H1 (cell line): Measurements from ENCODE around the gene FAAH. TPM values are rescaled to one million over a fixed set of nuclear protein-coding genes. Genes with fewer than 3 reads are reported as not detected.

ENCODE experiments used
- CTCF ChIA-PET: fragments of 300-600 bp; sonication (Branson Sonifier 250); formaldehyde crosslinking; loops from one replicate; lab custom pipeline; 2021; ENCODE audit not compliant: partially characterized antibody; lab: Charles Lee
- POLR2A ChIA-PET: fragments of 300-600 bp; sonication (Branson Sonifier 250); formaldehyde crosslinking; loops from one replicate; lab custom pipeline; 2021; ENCODE audit warnings: inconsistent platforms; ENCODE audit not compliant: partially characterized antibody; lab: Charles Lee
- DNase-seq, 2 experiments: peaks; one replicate each; pipeline versions ENCODE4 v3.0.0 to v3.0.0-alpha.2; 2010 to 2022; ENCODE audit warnings: low spot score in 2 of 2, low read depth in 1 of 2, mixed read lengths in 1 of 2
- FAIRE-seq: peaks from 2 replicates; lab custom pipeline; 2011; peaks lifted over from hg19 to GRCh38; lab: Jason Lieb, UNC
- H2AFZ ChIP-seq: 2 replicates; pipeline ENCODE4 v1.8.1; 2012; ENCODE audit warnings: low read length, inconsistent platforms
- H2AK5ac ChIP-seq: 2 replicates; pipeline ENCODE4 v1.6.1; 2013; ENCODE audit warnings: low read depth, low read length
- H2BK120ac ChIP-seq: replicated peaks from 2 replicates; pipeline ENCODE3; 2013; ENCODE audit warnings: low read depth, low read length, inconsistent platforms
- H2BK12ac ChIP-seq: 2 replicates; pipeline ENCODE4 v1.6.1; 2013; ENCODE audit warnings: low read depth, low read length
- H2BK15ac ChIP-seq: 2 replicates; pipeline ENCODE4 v1.6.1; 2013; ENCODE audit warnings: low read length
- H2BK20ac ChIP-seq: 2 replicates; pipeline ENCODE4 v1.6.1; 2013; ENCODE audit warnings: low read length
- H2BK5ac ChIP-seq: 2 replicates; pipeline ENCODE4 v1.6.1; 2013; ENCODE audit warnings: low read depth, low read length
- H3K14ac ChIP-seq: 2 replicates; pipeline ENCODE4 v1.6.1; 2013; ENCODE audit warnings: inconsistent platforms; ENCODE audit not compliant: insufficient read length
- H3K18ac ChIP-seq: 2 replicates; pipeline ENCODE4 v1.6.1; 2013; ENCODE audit warnings: low read length; ENCODE audit errors: extremely low read depth
- H3K23ac ChIP-seq: 2 replicates; pipeline ENCODE4 v1.6.1; 2013; ENCODE audit warnings: inconsistent platforms; ENCODE audit not compliant: insufficient read length
- H3K23me2 ChIP-seq: 2 replicates; pipeline ENCODE4 v1.6.1; 2013; ENCODE audit warnings: low read depth, low read length
- H3K27ac ChIP-seq: 2 replicates; pipeline ENCODE4 v1.6.1; 2011; ENCODE audit warnings: low read depth, low read length, inconsistent platforms
- H3K27me3 ChIP-seq, 4 experiments: replicated peaks in 1 of 4; 1 replicate in 1 of 4; 2 replicates in 3 of 4; pipeline versions ENCODE4 v1.6.1 to v1.8.1; 2011 to 2013; ENCODE audit warnings: low read length in 3 of 4, mild to moderate bottlenecking in 3 of 4, inconsistent platforms in 2 of 4, mixed read lengths in 2 of 4, moderate library complexity in 1 of 4; ENCODE audit not compliant: control insufficient read depth in 3 of 4, insufficient read depth in 3 of 4; ENCODE audit errors: extremely low read depth in 1 of 4
- H3K36me3 ChIP-seq, 4 experiments: 2 replicates each; pipeline versions ENCODE4 v1.6.1 to v1.8.1; 2011 to 2013; ENCODE audit warnings: mild to moderate bottlenecking in 4 of 4, low read length in 3 of 4, moderate library complexity in 2 of 4, control low read depth in 1 of 4, inconsistent platforms in 1 of 4; ENCODE audit not compliant: insufficient read depth in 4 of 4, control insufficient read depth in 2 of 4
- H3K4ac ChIP-seq: replicated peaks from 2 replicates; pipeline ENCODE3; 2013; ENCODE audit warnings: low read length, low read depth, mixed read lengths, inconsistent platforms; ENCODE audit not compliant: insufficient read length
- H3K4me1 ChIP-seq, 4 experiments: replicated peaks in 1 of 4; 1 replicate in 1 of 4; 2 replicates in 3 of 4; pipeline versions ENCODE4 v1.6.1 to v1.8.1; 2011 to 2013; ENCODE audit warnings: low read length in 3 of 4, inconsistent platforms in 2 of 4, mixed read lengths in 1 of 4; ENCODE audit not compliant: insufficient read depth in 4 of 4, control insufficient read depth in 3 of 4
- H3K4me2 ChIP-seq, 2 experiments: 2 replicates each; pipeline versions ENCODE4 v1.6.1 to v1.8.1; 2011 to 2013; ENCODE audit warnings: low read depth in 2 of 2, low read length in 2 of 2, control low read depth in 1 of 2, inconsistent platforms in 1 of 2, mild to moderate bottlenecking in 1 of 2; ENCODE audit not compliant: insufficient read depth in 1 of 2
- H3K4me3 ChIP-seq, 4 experiments: fragments of 200-600, 300-600 bp in 1 of 4; sonication (generic), shearing (Covaris generic), sonication (Bioruptor Twin) in 1 of 4; 2 replicates each; pipeline versions ENCODE4 v1.5.1 to v1.8.1; 2011 to 2016; ENCODE audit warnings: low read length in 4 of 4, low read depth in 3 of 4, control low read depth in 2 of 4, inconsistent platforms in 2 of 4, mild to moderate bottlenecking in 2 of 4, mixed read lengths in 1 of 4, moderate library complexity in 1 of 4; ENCODE audit not compliant: insufficient read depth in 2 of 4; ENCODE audit errors: extremely low read depth in 1 of 4
- H3K56ac ChIP-seq: replicated peaks from 2 replicates; pipeline ENCODE3; 2013; ENCODE audit warnings: low read depth, mild to moderate bottlenecking, mixed read lengths, low read length, inconsistent platforms; ENCODE audit not compliant: insufficient read length
- H3K79me1 ChIP-seq: 2 replicates; pipeline ENCODE4 v1.6.1; 2013; ENCODE audit warnings: low read depth, low read length, control low read depth
- H3K79me2 ChIP-seq, 2 experiments: 2 replicates each; pipeline versions ENCODE4 v1.6.1 to v1.8.1; 2012 to 2013; ENCODE audit warnings: low read length in 2 of 2, mild to moderate bottlenecking in 2 of 2, inconsistent platforms in 1 of 2; ENCODE audit not compliant: insufficient read depth in 2 of 2, control insufficient read depth in 1 of 2
- H3K9ac ChIP-seq, 4 experiments: replicated peaks in 1 of 4; 1 replicate in 1 of 4; 2 replicates in 3 of 4; pipeline versions ENCODE4 v1.6.1 to v1.8.1; 2011 to 2013; ENCODE audit warnings: low read depth in 3 of 4, low read length in 3 of 4, control low read depth in 2 of 4, mild to moderate bottlenecking in 2 of 4, moderate library complexity in 2 of 4, inconsistent platforms in 1 of 4; ENCODE audit errors: extremely low read depth in 1 of 4
- H3K9me3 ChIP-seq, 2 experiments: 2 replicates each; pipeline versions ENCODE4 v1.6.1 to v1.8.1; 2012 to 2013; ENCODE audit warnings: mild to moderate bottlenecking in 2 of 2, moderate library complexity in 2 of 2, control low read depth in 1 of 2, inconsistent platforms in 1 of 2, low read depth in 1 of 2, low read length in 1 of 2, mixed read lengths in 1 of 2; ENCODE audit not compliant: insufficient read depth in 2 of 2
- H4K20me1 ChIP-seq, 2 experiments: replicated peaks in 1 of 2; 2 replicates each; pipeline versions ENCODE3 to v1.8.1; 2011 to 2013; ENCODE audit warnings: inconsistent platforms in 2 of 2, low read length in 2 of 2, mild to moderate bottlenecking in 1 of 2; ENCODE audit not compliant: insufficient read depth in 2 of 2, control insufficient read depth in 1 of 2
- H4K5ac ChIP-seq: 2 replicates; pipeline ENCODE4 v1.6.1; 2013; ENCODE audit warnings: low read length, low read depth, mixed read lengths, inconsistent platforms; ENCODE audit not compliant: insufficient read length
- H4K8ac ChIP-seq: 2 replicates; pipeline ENCODE4 v1.8.0; 2013; ENCODE audit warnings: mild to moderate bottlenecking, moderate library complexity, low read length, inconsistent platforms; ENCODE audit not compliant: insufficient read depth; ENCODE audit errors: extremely low read depth
- H4K91ac ChIP-seq: replicated peaks from 2 replicates; pipeline ENCODE3; 2013; ENCODE audit warnings: low read length, mixed read lengths, inconsistent platforms; ENCODE audit not compliant: insufficient read length
- CBX5 ChIP-seq: fragments of 300-800, 300-1000 bp; sonication (generic); IDR thresholded peaks from 2 replicates; pipeline ENCODE4 v1.7.1; 2016; ENCODE audit warnings: antibody characterized with exemption, low read length, low read depth
- CHD1 ChIP-seq: IDR thresholded peaks from 2 replicates; pipeline ENCODE4 v1.6.1; 2012; ENCODE audit warnings: low read depth, low read length, improper control_type of control experiment
- EGR1 ChIP-seq: IDR thresholded peaks from 2 replicates; pipeline ENCODE4 v1.6.1; 2011; ENCODE audit warnings: low read depth, low read length, borderline replicate concordance
- EZH2 ChIP-seq: fragments of 200-600 bp; sonication (generic); IDR thresholded peaks from 2 replicates; pipeline ENCODE4 v1.7.1; 2012; ENCODE audit warnings: low read depth, mild to moderate bottlenecking, moderate library complexity, low read length, inconsistent platforms; ENCODE audit not compliant: severe bottlenecking
- JUN ChIP-seq: IDR thresholded peaks from 2 replicates; pipeline ENCODE4 v1.6.1; 2011; ENCODE audit warnings: low read depth, mild to moderate bottlenecking, improper control_type of control experiment, low read length
- NANOG ChIP-seq: IDR thresholded peaks from 2 replicates; pipeline ENCODE4 v1.6.1; 2011; ENCODE audit warnings: low read length, low read depth, mild to moderate bottlenecking, inconsistent platforms; ENCODE audit not compliant: insufficient read depth, poor library complexity, severe bottlenecking
- RBBP5 ChIP-seq: IDR thresholded peaks from 2 replicates; pipeline ENCODE4 v1.7.1; 2012; ENCODE audit warnings: low read depth, mild to moderate bottlenecking, inconsistent platforms, low read length, moderate library complexity, borderline replicate concordance
- SIN3A ChIP-seq, 2 experiments: IDR thresholded peaks in 1 of 2; conservative IDR thresholded peaks in 1 of 2; 2 replicates each; pipeline ENCODE4 v1.6.1; 2011 to 2012; ENCODE audit warnings: low read length in 2 of 2, improper control_type of control experiment in 1 of 2, low read depth in 1 of 2, mild to moderate bottlenecking in 1 of 2
- SIX5 ChIP-seq: IDR thresholded peaks from 2 replicates; pipeline ENCODE4 v1.6.1; 2011; ENCODE audit warnings: mild to moderate bottlenecking, low read depth, low read length
- SP4 ChIP-seq: IDR thresholded peaks from 2 replicates; pipeline ENCODE4 v1.6.1; 2012; ENCODE audit warnings: low read length, inconsistent platforms
- SUZ12 ChIP-seq: fragments of 200-600 bp; sonication (generic); IDR thresholded peaks from 2 replicates; pipeline ENCODE4 v1.6.1; 2012; ENCODE audit warnings: mild to moderate bottlenecking, inconsistent platforms, low read length, moderate library complexity, mixed read lengths
- USF2 ChIP-seq: IDR thresholded peaks from 2 replicates; pipeline ENCODE4 v1.6.1; 2011; ENCODE audit warnings: low read length, improper control_type of control experiment
- YY1 ChIP-seq: IDR thresholded peaks from 2 replicates; pipeline ENCODE4 v1.6.1; 2011; ENCODE audit warnings: low read depth, mild to moderate bottlenecking, low read length
- WGBS, 2 experiments: shearing (Covaris generic) in 1 of 2; methylation state at CpG; one replicate each; pipeline versions ENCODE4 v1.1.6 to v1.1.7; 2013 to 2015; ENCODE audit warnings: low lambda C conversion rate in 2 of 2, mixed read lengths in 2 of 2, inconsistent platforms in 1 of 2, low coverage in 1 of 2, missing lambda C conversion rate in 1 of 2; ENCODE audit not compliant: insufficient replicate concordance in 2 of 2, insufficient coverage in 1 of 2, insufficient read length in 1 of 2; ENCODE audit errors: extremely low coverage in 1 of 2, missing lambda C conversion rate in 1 of 2; 5-methylcytosine and 5-hydroxymethylcytosine counted together
- polyA plus RNA-seq, 7 experiments: library from polyadenylated mRNA; depleted of rRNA in 3 of 7; stranded (reverse) in 5 of 7; unstranded in 2 of 7; fragments of >200 nt in 5 of 7; fragments of 200-250 nt in 2 of 7; gene quantifications; 1 replicate in 5 of 7; 2 replicates in 1 of 7; 4 replicates in 1 of 7; pipeline versions ENCODE4 v1.2.1 to v1.2.3, GENCODE V29; 2011 to 2013; ENCODE audit warnings: missing spikeins in 2 of 7, mixed read lengths in 2 of 7
- total RNA-seq: library from RNA; stranded (reverse); fragmentation: NEBNext Ultra II Directional; extraction: Animal tissue kit (Norgen Biotek cat#: 25700); gene quantifications from 2 replicates; pipeline ENCODE4 v1.2.1, GENCODE V29; 2021

The FAAH gene
- total and polyA plus RNA-seq, 2 of the 8 experiments (the other 6 are each of a cell fraction or from before 2014, with no cell fraction given): 41.2 to 47.3 TPM

- Histone ChIP-seq H3K36me3 (no peaks in the 10 kb centered on the region), H3K4me2 (no peak overlapping the region), H3K4ac (no peak overlapping the region), H2AFZ (no peak overlapping the region), H2AK5ac (no peak overlapping the region), H4K5ac (no peak overlapping the region), H2BK20ac (no peak overlapping the region), H3K79me1 (no peaks in the 10 kb centered on the region), H3K4me3 (no peak overlapping the region), H2BK15ac (no peak overlapping the region), H2BK120ac (no peak overlapping the region), H3K27me3 (no peaks in the 10 kb centered on the region; a peak in 1 of 7 replicates), H3K23ac (no peak overlapping the region), H2BK12ac (no peak overlapping the region), H3K9me3 (no peaks in the 10 kb centered on the region), H3K18ac (no peak overlapping the region), H3K79me2 (no peaks in the 10 kb centered on the region), H3K23me2 (no peaks in the 10 kb centered on the region), H3K27ac (no peak overlapping the region), H3K9ac (no peak overlapping the region), H2BK5ac (no peak overlapping the region), H3K56ac (no peak overlapping the region), H3K4me1 (peaks cover 0 to 1% (median under 1%) of the 10 kb centered on the region in 4 experiments; a peak in 3 of 7 replicates), H4K8ac (no peak overlapping the region), H3K14ac (no peak overlapping the region), H4K20me1 (no peaks in the 10 kb centered on the region), H4K91ac (no peak overlapping the region)
- DNase-seq (no peak), FAIRE-seq (no peak)
- ChIA-PET POLR2A (interaction anchor here (0.7 kb wide), 1 partner anchor 14 kb away, joined by 3 read pairs; no protein-coding TSS in a partner anchor), CTCF (interaction anchor here (0.6 to 27.2 kb wide), 7 partner anchors 10 to 48 kb away, joined by 4 to 513 read pairs (median 9); no protein-coding TSS in a partner anchor)
- WGBS, 2 experiments: 89% methylated on average over 2 of the region's 2 CpGs; no CpG with 5 or more reads in 1 of the 2 experiments
- TF ChIP-seq CHD1: no peak
- no peak for TF ChIP-seq EZH2
- no peak for TF ChIP-seq SUZ12
- TF ChIP-seq RBBP5: no peak
- TF ChIP-seq USF2: no peak
- TF ChIP-seq SIN3A (conservative IDR thresholded peaks at IDR 0.05 in 1 of 2, IDR thresholded peaks at IDR 0.05 in 1 of 2; ENCODE audit: low read depth in 1 of 2, low read length in 2 of 2): no peak
- TF ChIP-seq YY1: no peak
- no peak for TF ChIP-seq SIX5
- no peak for TF ChIP-seq NANOG
- TF ChIP-seq EGR1: no peak
- no peak for TF ChIP-seq SP4
- no peak for TF ChIP-seq CBX5
- TF ChIP-seq JUN: no peak
These were observed 33.4 kb downstream of the FAAH start for GRCh38 chr1:46427541-46427940.
